GM12864 (cell line): ENCODE data around the gene CORO7.
A peak's percentile ranks its signal among the peaks of the same experiment; 100 is the strongest.
"Not testable (repeated sequence)": the region's sequence is repeated elsewhere in the genome, so short reads cannot be mapped to it uniquely, and the experiment has no call there.

ENCODE experiments used
- DNase-seq: peaks from one replicate; pipeline ENCODE4 v3.0.0-alpha.2; 2011; ENCODE audit warnings: low read depth
- H3K4me3 ChIP-seq: 2 replicates; pipeline ENCODE4 v1.5.1; 2011; ENCODE audit warnings: mild to moderate bottlenecking, low read depth, low read length, control low read depth
- CTCF ChIP-seq: IDR thresholded peaks from 2 replicates; pipeline ENCODE4 v1.5.1; 2011; ENCODE audit warnings: low read depth, mild to moderate bottlenecking, moderate library complexity, low read length, control low read depth, inconsistent platforms; ENCODE audit errors: missing control alignments

CORO7 gene

GRCh38 chr16:4350365-4350786 lies 66.0 kb downstream of the CORO7 start:
- DNase-seq = no peak
- no peak for TF ChIP-seq CTCF

GRCh38 chr16:4349332-4349731 lies 67.1 kb downstream of the CORO7 start:
- H3K4me3 ChIP-seq = no peak overlapping the region
- no peak for DNase-seq
- no peak for TF ChIP-seq CTCF

More at GRCh38 chr16:4350365-4350786, 66.0 kb downstream of the CORO7 start:
- H3K4me3 ChIP-seq = peak overlapping the region; percentile 100

- TF ChIP-seq CTCF = no peak
- H3K4me3 ChIP-seq = no peak overlapping the region
- DNase-seq = no peak
Measured at GRCh38 chr16:4347765-4348509, 68.5 kb downstream of the CORO7 start.

GRCh38 chr16:4347010-4347409 lies 69.4 kb downstream of the CORO7 start:
- TF ChIP-seq CTCF = no peak
- DNase-seq = no peak
- H3K4me3 ChIP-seq = no peak overlapping the region

GRCh38 chr16:4345836-4346781 lies 70.3 kb downstream of the CORO7 start:
- no peak overlapping the region for H3K4me3 ChIP-seq
- DNase-seq = no peak
- TF ChIP-seq CTCF = no peak

- no peak for TF ChIP-seq CTCF
- DNase-seq = no peak
- H3K4me3 ChIP-seq = no peak overlapping the region
Measured at GRCh38 chr16:4344983-4345835, 71.2 kb downstream of the CORO7 start.

- H3K4me3 ChIP-seq, DNase-seq: not testable (repeated sequence)
Measured at GRCh38 chr16:4344300-4344982, 72.0 kb downstream of the CORO7 start.
